NCI-H146 treated with DMSO at 0.1 percent for 48 hours (cell line): ENCODE data around the gene PALD1.
A peak's percentile ranks its signal among the peaks of the same experiment; 100 is the strongest.

Experiments
- DNase-seq: peaks from one replicate; lab custom pipeline; 2025; ENCODE audit not compliant: unreplicated experiment; lab: John Stamatoyannopoulos, UW

The PALD1 gene

GRCh38 chr10:70552586-70552985, 74.0 kb downstream of the PALD1 start:
- no peak for DNase-seq

- DNase-seq = no peak
These were observed 76.8 kb downstream of the PALD1 start for GRCh38 chr10:70555371-70555770.

- DNase-seq = no peak
These were observed 78.7 kb downstream of the PALD1 start for GRCh38 chr10:70557086-70557845.

GRCh38 chr10:70557876-70558275, 79.3 kb downstream of the PALD1 start:
- DNase-seq = no peak

- no peak for DNase-seq
These were observed 79.7 kb downstream of the PALD1 start for GRCh38 chr10:70558295-70558694.

GRCh38 chr10:70558871-70559810, 80.6 kb downstream of the PALD1 start:
- no peak for DNase-seq

- no peak for DNase-seq
These were observed 81.3 kb downstream of the PALD1 start for GRCh38 chr10:70559861-70560260.

- no peak for DNase-seq
These were observed 82.0 kb downstream of the PALD1 start for GRCh38 chr10:70560511-70560941.

GRCh38 chr10:70561070-70561469, 82.5 kb downstream of the PALD1 start:
- DNase-seq = no peak

- no peak for DNase-seq
These were observed 83.0 kb downstream of the PALD1 start for GRCh38 chr10:70561558-70561957.

- no peak for DNase-seq
These were observed 83.6 kb downstream of the PALD1 start for GRCh38 chr10:70562036-70562755.

GRCh38 chr10:70563230-70563629, 84.7 kb downstream of the PALD1 start:
- no peak for DNase-seq

GRCh38 chr10:70564113-70564725, 85.7 kb downstream of the PALD1 start:
- no peak for DNase-seq

- no peak for DNase-seq
These were observed 86.4 kb downstream of the PALD1 start for GRCh38 chr10:70564901-70565351.

- no peak for DNase-seq
These were observed 87.3 kb downstream of the PALD1 start for GRCh38 chr10:70565556-70566514.

- DNase-seq = no peak
These were observed 88.1 kb downstream of the PALD1 start for GRCh38 chr10:70566515-70567290.

GRCh38 chr10:70567603-70568002, 89.0 kb downstream of the PALD1 start:
- peak; percentile 80 for DNase-seq

GRCh38 chr10:70568113-70568512, 89.5 kb downstream of the PALD1 start:
- no peak for DNase-seq
